ENCODE data around the gene SLC35F1. TPM values are rescaled to one million over a fixed set of nuclear protein-coding genes. Genes with fewer than 3 reads are reported as not detected.

SLC35F1 gene
- total RNA-seq, 1 donor from 2014 or later, result 24.3 TPM

DNA sequence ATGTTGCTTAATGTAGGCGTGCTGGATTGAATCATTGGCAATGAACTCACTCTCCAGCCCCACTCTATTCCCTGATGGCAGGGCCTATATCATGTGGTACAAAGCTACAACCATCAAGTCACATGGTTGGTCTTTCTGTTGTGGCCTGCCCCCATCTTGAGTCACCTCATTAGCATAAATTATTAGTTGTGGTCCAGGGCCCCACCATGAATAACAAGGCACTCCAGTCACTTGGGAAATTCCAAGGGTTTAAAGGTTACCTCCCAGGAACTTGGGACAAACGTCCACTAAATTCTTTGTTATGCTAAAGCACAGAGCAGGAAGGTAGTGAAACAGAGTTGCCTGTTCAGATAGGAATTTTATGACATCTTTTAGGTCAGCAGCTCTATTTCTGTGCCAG is 193.7 kb downstream of the SLC35F1 start:
- no peak overlapping the region for H3K4me3 ChIP-seq
- Mint-ChIP-seq H3K4me3 (no peak overlapping the region), H3K9me3 (peaks cover 8% of the 10 kb centered on the region), H3K27me3 (ENCODE audit: insufficient read depth, low read depth) (no peaks in the 10 kb centered on the region), H3K36me3 (peaks cover 15% of the 10 kb centered on the region), H3K27ac (peak overlapping the region; percentile 70), H3K4me1 (peaks cover 11% of the 10 kb centered on the region)
- DNase-seq (ENCODE audit: low spot score), result no peak
- TF ChIP-seq EZH2 (IDR thresholded peaks at IDR 0.05) (no peak), EZH2phosphoT487 (IDR thresholded peaks at IDR 0.05) (no peak)
- TF ChIP-seq, protein P1, sequence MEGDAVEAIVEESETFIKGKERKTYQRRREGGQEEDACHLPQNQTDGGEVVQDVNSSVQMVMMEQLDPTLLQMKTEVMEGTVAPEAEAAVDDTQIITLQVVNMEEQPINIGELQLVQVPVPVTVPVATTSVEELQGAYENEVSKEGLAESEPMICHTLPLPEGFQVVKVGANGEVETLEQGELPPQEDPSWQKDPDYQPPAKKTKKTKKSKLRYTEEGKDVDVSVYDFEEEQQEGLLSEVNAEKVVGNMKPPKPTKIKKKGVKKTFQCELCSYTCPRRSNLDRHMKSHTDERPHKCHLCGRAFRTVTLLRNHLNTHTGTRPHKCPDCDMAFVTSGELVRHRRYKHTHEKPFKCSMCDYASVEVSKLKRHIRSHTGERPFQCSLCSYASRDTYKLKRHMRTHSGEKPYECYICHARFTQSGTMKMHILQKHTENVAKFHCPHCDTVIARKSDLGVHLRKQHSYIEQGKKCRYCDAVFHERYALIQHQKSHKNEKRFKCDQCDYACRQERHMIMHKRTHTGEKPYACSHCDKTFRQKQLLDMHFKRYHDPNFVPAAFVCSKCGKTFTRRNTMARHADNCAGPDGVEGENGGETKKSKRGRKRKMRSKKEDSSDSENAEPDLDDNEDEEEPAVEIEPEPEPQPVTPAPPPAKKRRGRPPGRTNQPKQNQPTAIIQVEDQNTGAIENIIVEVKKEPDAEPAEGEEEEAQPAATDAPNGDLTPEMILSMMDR (IDR thresholded peaks at IDR 0.05), result no peak
- H3K4me1 ChIP-seq, result peaks cover 6% of the 10 kb centered on the region
- H4K20me1 ChIP-seq (ENCODE audit: low read depth), result no peaks in the 10 kb centered on the region
- H3K9ac ChIP-seq, result no peak overlapping the region
- H3F3A ChIP-seq (ENCODE audit: low read depth), result no peaks in the 10 kb centered on the region
- no peak overlapping the region for H2AFZ ChIP-seq (replicated peaks)
- H3K27me3 ChIP-seq, result no peaks in the 10 kb centered on the region
- no peaks in the 10 kb centered on the region for H3K79me2 ChIP-seq (ENCODE audit: low read depth)
- no peak overlapping the region for H3K27ac ChIP-seq
- H3K9me3 ChIP-seq (ENCODE audit: low read depth), result no peaks in the 10 kb centered on the region
- no peak overlapping the region for H3K4me2 ChIP-seq
- no peaks in the 10 kb centered on the region for H3K36me3 ChIP-seq

DNA sequence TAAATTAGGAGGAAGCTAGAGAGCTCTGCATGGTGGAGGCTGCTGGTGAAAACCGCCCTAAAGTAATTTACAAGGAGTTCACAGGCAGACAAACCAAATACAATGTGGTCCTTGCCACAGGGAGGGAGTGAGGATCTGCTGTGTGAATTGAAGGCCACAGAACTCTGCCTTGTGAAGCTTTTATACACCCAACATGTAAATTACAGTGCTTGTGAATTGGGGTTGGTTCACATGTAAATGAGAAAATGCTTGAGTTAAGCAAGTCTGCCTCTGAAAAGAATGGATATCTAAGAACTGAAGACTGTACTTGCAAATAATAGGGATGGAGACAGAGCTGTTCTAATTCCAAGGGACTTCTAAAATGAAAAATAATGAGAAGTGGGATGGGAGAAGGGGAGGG is 194.2 kb downstream of the SLC35F1 start:
- TF ChIP-seq EZH2phosphoT487 (IDR thresholded peaks at IDR 0.05) (no peak), EZH2 (IDR thresholded peaks at IDR 0.05) (no peak)
- TF ChIP-seq, protein P1 (IDR thresholded peaks at IDR 0.05), result no peak
- no peak overlapping the region for H3K4me3 ChIP-seq
- H3K9ac ChIP-seq, result no peak overlapping the region

DNA sequence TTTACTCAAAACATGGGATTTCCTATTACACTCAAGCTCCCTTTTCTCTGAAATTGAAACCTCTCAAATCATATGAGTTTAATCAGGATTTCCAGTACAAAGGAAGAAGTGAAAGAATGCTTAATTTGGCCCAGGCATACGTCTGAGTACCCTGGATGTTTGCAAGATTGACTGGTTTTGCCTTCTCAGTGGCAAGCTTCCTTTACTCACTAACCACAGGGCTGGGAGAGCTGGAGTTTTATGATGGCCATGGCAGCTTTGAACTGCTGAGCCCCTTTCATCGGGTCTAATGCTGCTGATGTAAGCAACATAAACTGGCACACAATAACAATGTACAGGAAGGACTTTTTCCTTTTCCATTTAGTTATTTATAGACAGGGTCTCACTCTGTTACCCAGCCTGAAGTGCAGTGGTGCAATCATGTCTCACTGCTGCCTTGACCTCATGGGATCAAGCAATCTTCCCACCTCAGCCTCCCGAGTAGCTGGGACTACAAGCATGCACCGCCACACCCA is 194.8 kb downstream of the SLC35F1 start:
- Histone ChIP-seq H3K4me3 (no peak overlapping the region), H3K27me3 (no peaks in the 10 kb centered on the region), H3K9ac (no peak overlapping the region), H3K4me1 (peaks cover 6% of the 10 kb centered on the region), H3K4me2 (no peak overlapping the region), H3K79me2 (ENCODE audit: low read depth) (no peaks in the 10 kb centered on the region), H3K9me3 (ENCODE audit: low read depth) (no peaks in the 10 kb centered on the region), H3K36me3 (no peaks in the 10 kb centered on the region), H4K20me1 (ENCODE audit: low read depth) (no peaks in the 10 kb centered on the region), H3K27ac (no peak overlapping the region), H2AFZ (replicated peaks) (no peak overlapping the region), H3F3A (ENCODE audit: low read depth) (no peaks in the 10 kb centered on the region)
- peaks cover 10% of the 10 kb centered on the region for H3K36me3 Mint-ChIP-seq
- H3K4me1 Mint-ChIP-seq, result peaks cover 11% of the 10 kb centered on the region
- no peak overlapping the region for H3K27ac Mint-ChIP-seq
- H3K4me3 Mint-ChIP-seq, result no peak overlapping the region
- H3K27me3 Mint-ChIP-seq (ENCODE audit: insufficient read depth, low read depth), result no peaks in the 10 kb centered on the region
- TF ChIP-seq EZH2phosphoT487 (IDR thresholded peaks at IDR 0.05) (no peak), EZH2 (IDR thresholded peaks at IDR 0.05) (no peak)
- TF ChIP-seq, protein P1 (IDR thresholded peaks at IDR 0.05), result no peak
- no peak for DNase-seq (ENCODE audit: low spot score)
- H3K9me3 Mint-ChIP-seq, result peaks cover 5% of the 10 kb centered on the region

More for the DNA sequence above, 194.2 kb downstream of the SLC35F1 start:
- no peak for DNase-seq (ENCODE audit: low spot score)
- Histone ChIP-seq H3K27ac (no peak overlapping the region), H4K20me1 (ENCODE audit: low read depth) (no peaks in the 10 kb centered on the region), H2AFZ (replicated peaks) (no peak overlapping the region), H3K9me3 (ENCODE audit: low read depth) (no peaks in the 10 kb centered on the region), H3K27me3 (no peaks in the 10 kb centered on the region), H3K4me2 (no peak overlapping the region), H3F3A (ENCODE audit: low read depth) (no peaks in the 10 kb centered on the region), H3K4me1 (peaks cover 6% of the 10 kb centered on the region), H3K36me3 (no peaks in the 10 kb centered on the region), H3K79me2 (ENCODE audit: low read depth) (no peaks in the 10 kb centered on the region)
- peaks cover 8% of the 10 kb centered on the region for H3K9me3 Mint-ChIP-seq
- peaks cover 14% of the 10 kb centered on the region for H3K36me3 Mint-ChIP-seq
- no peak overlapping the region for H3K4me3 Mint-ChIP-seq
- no peaks in the 10 kb centered on the region for H3K27me3 Mint-ChIP-seq (ENCODE audit: insufficient read depth, low read depth)
- H3K4me1 Mint-ChIP-seq, result peaks cover 11% of the 10 kb centered on the region
- H3K27ac Mint-ChIP-seq, result peak overlapping the region; percentile 70
